IMR-90 (cell line): ENCODE results near the gene USP9X. TPM values are rescaled to one million over a fixed set of nuclear protein-coding genes. Genes with fewer than 3 reads are reported as not detected.

Source experiments
- ATAC-seq: fragments of 200-7000 bp; cut with Tn5 transposase; 2 replicates; pipeline ENCODE4 v1.9.1; 2020; ENCODE audit warnings: low read depth, mild to moderate bottlenecking, moderate library complexity
- BruUV-seq: library from RNA; stranded (reverse); fragments of 400-500 nt; replicated peaks from 2 replicates; lab custom pipeline; 2021; lab: Mats Ljungman, UMichigan
- CTCF ChIA-PET: fragments of 300-600 bp; formaldehyde crosslinking; extraction: SDS; loops from one replicate; lab custom pipeline; 2021; ENCODE audit warnings: antibody characterized with exemption; lab: Yijun Ruan, JAX
- POLR2A ChIA-PET: fragments of 300-600 bp; sonication (Branson Sonifier 250); formaldehyde crosslinking; loops from one replicate; lab custom pipeline; 2022; ENCODE audit warnings: antibody characterized with exemption; ENCODE audit not compliant: unreplicated experiment; lab: Charles Lee
- DNase-seq: peaks from one replicate; pipeline ENCODE4 v3.0.0; 2013
- H2AFZ ChIP-seq: replicated peaks from 2 replicates; pipeline ENCODE3; 2013; ENCODE audit warnings: low read length, mild to moderate bottlenecking; ENCODE audit not compliant: poor library complexity
- H2AK5ac ChIP-seq: 2 replicates; pipeline ENCODE4 v1.6.1; 2013; ENCODE audit warnings: low read depth, low read length, inconsistent platforms
- H2AK9ac ChIP-seq: replicated peaks from 2 replicates; pipeline ENCODE3; 2013; ENCODE audit warnings: mild to moderate bottlenecking, low read depth, low read length, moderate library complexity; ENCODE audit not compliant: poor library complexity
- H2BK120ac ChIP-seq: 2 replicates; pipeline ENCODE4 v1.6.1; 2013; ENCODE audit warnings: low read depth, low read length, inconsistent platforms
- H2BK15ac ChIP-seq: 3 replicates; pipeline ENCODE4 v1.6.1; 2013; ENCODE audit warnings: low read depth, low read length, inconsistent platforms
- H2BK20ac ChIP-seq: 2 replicates; pipeline ENCODE4 v1.6.1; 2013; ENCODE audit warnings: low read depth, mild to moderate bottlenecking, inconsistent platforms, low read length, moderate library complexity
- H2BK5ac ChIP-seq: 2 replicates; pipeline ENCODE4 v1.6.1; 2013; ENCODE audit warnings: mild to moderate bottlenecking, low read depth, low read length, inconsistent platforms; ENCODE audit not compliant: poor library complexity, severe bottlenecking
- H3K14ac ChIP-seq: replicated peaks from 2 replicates; pipeline ENCODE4 v1.6.1; 2013; ENCODE audit warnings: low read depth, low read length, inconsistent platforms
- H3K18ac ChIP-seq: 2 replicates; pipeline ENCODE4 v1.6.1; 2013; ENCODE audit warnings: low read depth, low read length, control low read depth
- H3K23ac ChIP-seq: 2 replicates; pipeline ENCODE4 v1.6.1; 2013; ENCODE audit warnings: low read depth, low read length, inconsistent platforms
- H3K27ac ChIP-seq: 2 replicates; pipeline ENCODE4 v1.5.1; 2013; ENCODE audit warnings: mild to moderate bottlenecking, control low read depth, low read length; ENCODE audit not compliant: insufficient read depth
- H3K27me3 ChIP-seq: 2 replicates; pipeline ENCODE4 v1.6.1; 2013; ENCODE audit warnings: low read length; ENCODE audit not compliant: control insufficient read depth, insufficient read depth
- H3K36me3 ChIP-seq: 2 replicates; pipeline ENCODE4 v1.6.1; 2013; ENCODE audit warnings: low read length, mixed read lengths; ENCODE audit not compliant: control insufficient read depth, insufficient read depth
- H3K4ac ChIP-seq: 2 replicates; pipeline ENCODE4 v1.6.1; 2013; ENCODE audit warnings: low read depth, low read length, inconsistent platforms
- H3K4me1 ChIP-seq: 2 replicates; pipeline ENCODE4 v1.6.1; 2013; ENCODE audit warnings: low read length, mixed read lengths; ENCODE audit not compliant: control insufficient read depth, insufficient read depth
- H3K4me2 ChIP-seq: 2 replicates; pipeline ENCODE4 v1.6.1; 2013; ENCODE audit warnings: low read depth, mild to moderate bottlenecking, control low read depth, low read length, moderate library complexity
- H3K4me3 ChIP-seq: 2 replicates; pipeline ENCODE4 v1.5.1; 2013; ENCODE audit warnings: low read depth, mild to moderate bottlenecking, control low read depth, low read length, moderate library complexity; ENCODE audit not compliant: insufficient read depth
- H3K56ac ChIP-seq: 2 replicates; pipeline ENCODE4 v1.6.1; 2013; ENCODE audit warnings: low read length, inconsistent platforms; ENCODE audit not compliant: insufficient read depth; ENCODE audit errors: extremely low read depth
- H3K79me1 ChIP-seq, 2 experiments: 2 replicates each; pipeline ENCODE4 v1.6.1; 2013; ENCODE audit warnings: low read length in 2 of 2, inconsistent platforms in 1 of 2, low read depth in 1 of 2
- H3K9ac ChIP-seq: 2 replicates; pipeline ENCODE4 v1.6.1; 2013; ENCODE audit warnings: low read depth, low read length, control low read depth
- H3K9me1 ChIP-seq: 2 replicates; pipeline ENCODE4 v1.6.1; 2013; ENCODE audit warnings: low read length, inconsistent platforms; ENCODE audit not compliant: insufficient read depth
- H3K9me3 ChIP-seq: 2 replicates; pipeline ENCODE4 v1.6.1; 2013; ENCODE audit warnings: low read length; ENCODE audit not compliant: control insufficient read depth, insufficient read depth
- H4K20me1 ChIP-seq: 2 replicates; pipeline ENCODE4 v1.6.1; 2013; ENCODE audit warnings: low read length, inconsistent platforms; ENCODE audit not compliant: insufficient read depth
- H4K5ac ChIP-seq: 2 replicates; pipeline ENCODE4 v1.6.1; 2013; ENCODE audit warnings: mild to moderate bottlenecking, low read depth, low read length, control low read depth
- H4K8ac ChIP-seq, 2 experiments: 2 replicates each; pipeline ENCODE4 v1.6.1; 2013; ENCODE audit warnings: low read depth in 2 of 2, low read length in 2 of 2, control low read depth in 1 of 2, inconsistent platforms in 1 of 2
- H4K91ac ChIP-seq: 2 replicates; pipeline ENCODE4 v1.6.1; 2013; ENCODE audit warnings: low read depth, low read length, inconsistent platforms; ENCODE audit not compliant: insufficient read depth
- BHLHE40 ChIP-seq: fragments of 150-350 bp; IDR thresholded peaks from 2 replicates; pipeline ENCODE4 v1.6.1; 2016; ENCODE audit warnings: mild to moderate bottlenecking, low read depth, low read length
- CEBPB ChIP-seq: IDR thresholded peaks from 2 replicates; pipeline ENCODE4 v1.6.1; 2012; ENCODE audit warnings: low read depth, low read length, improper control_type of control experiment
- CHD1 ChIP-seq: IDR thresholded peaks from 2 replicates; pipeline ENCODE4 v1.6.1; 2012; ENCODE audit warnings: low read depth, low read length, improper control_type of control experiment
- CTCF ChIP-seq: conservative IDR thresholded peaks from 2 replicates; pipeline ENCODE4 v1.5.1; 2012; ENCODE audit warnings: mild to moderate bottlenecking, low read depth, low read length, improper control_type of control experiment
- ELK1 ChIP-seq: fragments of 150-350 bp; IDR thresholded peaks from 2 replicates; pipeline ENCODE4 v1.6.1; 2016; ENCODE audit warnings: low read depth, mild to moderate bottlenecking, low read length, moderate library complexity, borderline replicate concordance
- FOS ChIP-seq: fragments of 150-350 bp; IDR thresholded peaks from 2 replicates; pipeline ENCODE4 v1.6.1; 2016; ENCODE audit warnings: low read depth, low read length
- MAFK ChIP-seq: IDR thresholded peaks from 2 replicates; pipeline ENCODE4 v1.6.1; 2012; ENCODE audit warnings: low read depth, low read length, improper control_type of control experiment
- MAZ ChIP-seq: IDR thresholded peaks from 2 replicates; pipeline ENCODE4 v1.6.1; 2012; ENCODE audit warnings: low read depth, mild to moderate bottlenecking, low read length, improper control_type of control experiment, moderate library complexity, borderline replicate concordance
- MXI1 ChIP-seq: IDR thresholded peaks from 2 replicates; pipeline ENCODE4 v1.6.1; 2012; ENCODE audit warnings: low read depth, mild to moderate bottlenecking, low read length, moderate library complexity, borderline replicate concordance
- POLR2A ChIP-seq: IDR thresholded peaks from 2 replicates; pipeline ENCODE4 v1.6.1; 2012; ENCODE audit warnings: mild to moderate bottlenecking, low read depth, low read length
- RAD21 ChIP-seq: IDR thresholded peaks from 2 replicates; pipeline ENCODE4 v1.6.1; 2012; ENCODE audit warnings: low read length, improper control_type of control experiment
- RCOR1 ChIP-seq: IDR thresholded peaks from 2 replicates; pipeline ENCODE4 v1.6.1; 2012; ENCODE audit warnings: mild to moderate bottlenecking, low read length, improper control_type of control experiment; ENCODE audit not compliant: insufficient replicate concordance
- RFX5 ChIP-seq: IDR thresholded peaks from 2 replicates; pipeline ENCODE4 v1.8.0; 2012; ENCODE audit warnings: low read depth, mild to moderate bottlenecking, low read length, moderate library complexity
- USF2 ChIP-seq: fragments of 150-350 bp; IDR thresholded peaks from 2 replicates; pipeline ENCODE4 v1.6.1; 2017; ENCODE audit warnings: mild to moderate bottlenecking, antibody characterized with exemption, low read length, low read depth
- WGBS, 2 experiments: methylation state at CpG; one replicate each; pipeline versions ENCODE4 v1.1.5 to v1.1.7; 2013; ENCODE audit warnings: missing lambda C conversion rate in 2 of 2; ENCODE audit not compliant: insufficient read length in 1 of 2; ENCODE audit errors: extremely low coverage in 2 of 2; 5-methylcytosine and 5-hydroxymethylcytosine counted together
- dilution Hi-C: fragments of 300-500 bp; cut with HindIII; formaldehyde crosslinking; loops from one replicate; pipeline ENCODE4 v1.14.3; 2018; ENCODE audit warnings: low sequenced_read_pairs; ENCODE audit not compliant: unreplicated experiment
- in situ Hi-C: fragments of 300-500 bp; cut with MboI; formaldehyde crosslinking; loops from 3 replicates; pipeline ENCODE4 v1.14.3; 2019; ENCODE audit warnings: low sequenced_read_pairs, inconsistent platforms, mixed read lengths
- intact Hi-C: fragments of 100-400 bp; cut with micrococcal nuclease; formaldehyde crosslinking; loops from 2 replicates; pipeline ENCODE4 v1.10.0; 2022
- polyA plus RNA-seq, 3 experiments: library from polyadenylated mRNA; depleted of rRNA; stranded (reverse); fragments of >200 nt; gene quantifications; 2 replicates each; pipeline ENCODE4 v1.2.3, GENCODE V29; 2012; ENCODE audit warnings: low replicate concordance in 1 of 3
- total RNA-seq: library from RNA; depleted of rRNA; stranded (reverse); fragments of >200 nt; gene quantifications from 2 replicates; pipeline ENCODE4 v1.2.3, GENCODE V29; 2012

The USP9X gene
- total and polyA plus RNA-seq, 2 of the 4 experiments (the other 2 are of a cell fraction): 17.5 to 104 TPM

GRCh38 chrX:41258871-41259270 is 173.6 kb downstream of the USP9X start:
- H2AK9ac ChIP-seq: no peak overlapping the region
- 100% methylated on average over 1 of the region's 14 CpGs; no CpG with 5 or more reads in 1 of the 2 experiments for WGBS, 2 experiments
- no peak overlapping the region for H4K91ac ChIP-seq
- H3K9me3 ChIP-seq: peaks cover 4% of the 10 kb centered on the region
- H3K56ac ChIP-seq: no peak overlapping the region
- H3K9ac ChIP-seq: no peak overlapping the region
- H3K4me3 ChIP-seq: no peak overlapping the region
- dilution Hi-C loops (no loop called here), in situ Hi-C loops (no loop called here), intact Hi-C loops (no loop called here)
- H2AK5ac ChIP-seq: no peak overlapping the region
- no peak overlapping the region for H2BK120ac ChIP-seq
- H4K5ac ChIP-seq: no peak overlapping the region
- no peak overlapping the region for H2BK15ac ChIP-seq
- no peak overlapping the region for H4K8ac ChIP-seq
- 0 out of 2 replicates have a peak, but pooled peaks cover 1% of the 10 kb centered on the region for H4K20me1 ChIP-seq
- ATAC-seq (no peak), DNase-seq (no peak)
- no peaks in the 10 kb centered on the region for H3K36me3 ChIP-seq
- no peak overlapping the region for H2BK5ac ChIP-seq
- TF ChIP-seq MAFK (no peak), RCOR1 (no peak), CHD1 (no peak), ELK1 (no peak), BHLHE40 (no peak), MXI1 (no peak), USF2 (no peak), CTCF (no peak), RAD21 (no peak), CEBPB (no peak), FOS (no peak), RFX5 (no peak), POLR2A (no peak), MAZ (no peak)
- H3K79me1 ChIP-seq: no peaks in the 10 kb centered on the region
- no peak overlapping the region for H3K14ac ChIP-seq
- H3K4me2 ChIP-seq: no peak overlapping the region
- ChIA-PET CTCF (interaction anchor here (1.2 kb wide), 1 partner anchor 78 kb away, joined by 5 read pairs; no protein-coding TSS in a partner anchor), POLR2A (no interaction called here)
- no peaks in the 10 kb centered on the region for H3K9me1 ChIP-seq
- H2BK20ac ChIP-seq: no peak overlapping the region
- H3K23ac ChIP-seq: no peak overlapping the region
- H3K4me1 ChIP-seq: no peaks in the 10 kb centered on the region
- no peak overlapping the region for H3K27ac ChIP-seq
- peaks cover 5% of the 10 kb centered on the region; the same call in 1 of the 2 replicates for H3K27me3 ChIP-seq
- BruUV-seq: no TSS peak
- no peak overlapping the region for H2AFZ ChIP-seq
- H3K18ac ChIP-seq: no peak overlapping the region
- H3K4ac ChIP-seq: no peak overlapping the region
